HEK293 (cell line): ENCODE results near the gene CDY2B.
"Not testable (repeated sequence)": the region's sequence is repeated elsewhere in the genome, so short reads cannot be mapped to it uniquely, and the experiment has no call there.

Source experiments
- MYNN ChIP-seq: fragments of 450-650 bp; formaldehyde crosslinking; IDR thresholded peaks from 2 replicates; pipeline ENCODE4 v1.5.1; 2016; ENCODE audit warnings: missing biosample characterization, missing genetic modification characterization, borderline replicate concordance
- SCRT2 ChIP-seq: fragments of 450-650 bp; formaldehyde crosslinking; IDR thresholded peaks from 2 replicates; pipeline ENCODE4 v1.5.1; 2016; ENCODE audit warnings: missing biosample characterization, missing genetic modification characterization
- ZBTB1 ChIP-seq: fragments of 450-650 bp; formaldehyde crosslinking; IDR thresholded peaks from 2 replicates; pipeline ENCODE4 v1.5.1; 2016; ENCODE audit warnings: missing biosample characterization, missing genetic modification characterization
- ZNF239 ChIP-seq: fragments of 450-650 bp; formaldehyde crosslinking; IDR thresholded peaks from 2 replicates; pipeline ENCODE4 v1.5.1; 2016; ENCODE audit warnings: missing biosample characterization, missing genetic modification characterization
- ZNF514 ChIP-seq: fragments of 450-650 bp; formaldehyde crosslinking; IDR thresholded peaks from 2 replicates; pipeline ENCODE4 v1.5.1; 2016; ENCODE audit warnings: missing biosample characterization, missing genetic modification characterization
- ZNF561 ChIP-seq: fragments of 450-650 bp; IDR thresholded peaks from 2 replicates; pipeline ENCODE4 v1.5.1; 2018; ENCODE audit warnings: missing biosample characterization, missing genetic modification characterization, borderline replicate concordance
- ZNF660 ChIP-seq: fragments of 450-650 bp; IDR thresholded peaks from 2 replicates; pipeline ENCODE4 v1.5.1; 2018; ENCODE audit warnings: missing biosample characterization, mild to moderate bottlenecking, missing genetic modification characterization
- TF ChIP-seq, protein P1 (sequence below): fragments of 450-650 bp; formaldehyde crosslinking; IDR thresholded peaks from 2 replicates; pipeline ENCODE4 v1.5.1; 2016; ENCODE audit warnings: missing biosample characterization, missing genetic modification characterization
- TF ChIP-seq, protein P2 (sequence below): fragments of 450-650 bp; formaldehyde crosslinking; IDR thresholded peaks from 2 replicates; pipeline ENCODE4 v1.5.1; 2016; ENCODE audit warnings: missing biosample characterization, missing genetic modification characterization
- TF ChIP-seq, protein P3 (sequence below): fragments of 450-650 bp; IDR thresholded peaks from 2 replicates; pipeline ENCODE4 v1.5.1; 2018; ENCODE audit warnings: missing biosample characterization, mild to moderate bottlenecking, missing genetic modification characterization

- TF ChIP-seq, protein P1, sequence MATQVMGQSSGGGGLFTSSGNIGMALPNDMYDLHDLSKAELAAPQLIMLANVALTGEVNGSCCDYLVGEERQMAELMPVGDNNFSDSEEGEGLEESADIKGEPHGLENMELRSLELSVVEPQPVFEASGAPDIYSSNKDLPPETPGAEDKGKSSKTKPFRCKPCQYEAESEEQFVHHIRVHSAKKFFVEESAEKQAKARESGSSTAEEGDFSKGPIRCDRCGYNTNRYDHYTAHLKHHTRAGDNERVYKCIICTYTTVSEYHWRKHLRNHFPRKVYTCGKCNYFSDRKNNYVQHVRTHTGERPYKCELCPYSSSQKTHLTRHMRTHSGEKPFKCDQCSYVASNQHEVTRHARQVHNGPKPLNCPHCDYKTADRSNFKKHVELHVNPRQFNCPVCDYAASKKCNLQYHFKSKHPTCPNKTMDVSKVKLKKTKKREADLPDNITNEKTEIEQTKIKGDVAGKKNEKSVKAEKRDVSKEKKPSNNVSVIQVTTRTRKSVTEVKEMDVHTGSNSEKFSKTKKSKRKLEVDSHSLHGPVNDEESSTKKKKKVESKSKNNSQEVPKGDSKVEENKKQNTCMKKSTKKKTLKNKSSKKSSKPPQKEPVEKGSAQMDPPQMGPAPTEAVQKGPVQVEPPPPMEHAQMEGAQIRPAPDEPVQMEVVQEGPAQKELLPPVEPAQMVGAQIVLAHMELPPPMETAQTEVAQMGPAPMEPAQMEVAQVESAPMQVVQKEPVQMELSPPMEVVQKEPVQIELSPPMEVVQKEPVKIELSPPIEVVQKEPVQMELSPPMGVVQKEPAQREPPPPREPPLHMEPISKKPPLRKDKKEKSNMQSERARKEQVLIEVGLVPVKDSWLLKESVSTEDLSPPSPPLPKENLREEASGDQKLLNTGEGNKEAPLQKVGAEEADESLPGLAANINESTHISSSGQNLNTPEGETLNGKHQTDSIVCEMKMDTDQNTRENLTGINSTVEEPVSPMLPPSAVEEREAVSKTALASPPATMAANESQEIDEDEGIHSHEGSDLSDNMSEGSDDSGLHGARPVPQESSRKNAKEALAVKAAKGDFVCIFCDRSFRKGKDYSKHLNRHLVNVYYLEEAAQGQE (tag by site-specific recombination): not testable (repeated sequence)
- TF ChIP-seq, protein P2, sequence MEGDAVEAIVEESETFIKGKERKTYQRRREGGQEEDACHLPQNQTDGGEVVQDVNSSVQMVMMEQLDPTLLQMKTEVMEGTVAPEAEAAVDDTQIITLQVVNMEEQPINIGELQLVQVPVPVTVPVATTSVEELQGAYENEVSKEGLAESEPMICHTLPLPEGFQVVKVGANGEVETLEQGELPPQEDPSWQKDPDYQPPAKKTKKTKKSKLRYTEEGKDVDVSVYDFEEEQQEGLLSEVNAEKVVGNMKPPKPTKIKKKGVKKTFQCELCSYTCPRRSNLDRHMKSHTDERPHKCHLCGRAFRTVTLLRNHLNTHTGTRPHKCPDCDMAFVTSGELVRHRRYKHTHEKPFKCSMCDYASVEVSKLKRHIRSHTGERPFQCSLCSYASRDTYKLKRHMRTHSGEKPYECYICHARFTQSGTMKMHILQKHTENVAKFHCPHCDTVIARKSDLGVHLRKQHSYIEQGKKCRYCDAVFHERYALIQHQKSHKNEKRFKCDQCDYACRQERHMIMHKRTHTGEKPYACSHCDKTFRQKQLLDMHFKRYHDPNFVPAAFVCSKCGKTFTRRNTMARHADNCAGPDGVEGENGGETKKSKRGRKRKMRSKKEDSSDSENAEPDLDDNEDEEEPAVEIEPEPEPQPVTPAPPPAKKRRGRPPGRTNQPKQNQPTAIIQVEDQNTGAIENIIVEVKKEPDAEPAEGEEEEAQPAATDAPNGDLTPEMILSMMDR (tag by site-specific recombination): not testable (repeated sequence)
- TF ChIP-seq ZNF660; SCRT2; ZBTB1 (tag by site-specific recombination); MYNN (tag by site-specific recombination); ZNF514 (tag by site-specific recombination); ZNF561 (tag by site-specific recombination); ZNF239 (tag by site-specific recombination): not testable (repeated sequence)
- TF ChIP-seq, protein P3, sequence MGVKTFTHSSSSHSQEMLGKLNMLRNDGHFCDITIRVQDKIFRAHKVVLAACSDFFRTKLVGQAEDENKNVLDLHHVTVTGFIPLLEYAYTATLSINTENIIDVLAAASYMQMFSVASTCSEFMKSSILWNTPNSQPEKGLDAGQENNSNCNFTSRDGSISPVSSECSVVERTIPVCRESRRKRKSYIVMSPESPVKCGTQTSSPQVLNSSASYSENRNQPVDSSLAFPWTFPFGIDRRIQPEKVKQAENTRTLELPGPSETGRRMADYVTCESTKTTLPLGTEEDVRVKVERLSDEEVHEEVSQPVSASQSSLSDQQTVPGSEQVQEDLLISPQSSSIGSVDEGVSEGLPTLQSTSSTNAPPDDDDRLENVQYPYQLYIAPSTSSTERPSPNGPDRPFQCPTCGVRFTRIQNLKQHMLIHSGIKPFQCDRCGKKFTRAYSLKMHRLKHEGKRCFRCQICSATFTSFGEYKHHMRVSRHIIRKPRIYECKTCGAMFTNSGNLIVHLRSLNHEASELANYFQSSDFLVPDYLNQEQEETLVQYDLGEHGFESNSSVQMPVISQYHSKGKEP (tag by site-specific recombination): not testable (repeated sequence)
Measured at GRCh38 chrY:17875401-17875800, 4.6 kb downstream of the CDY2B start.
